ENCODE results near the gene AEBP1.
A peak's percentile ranks its signal among the peaks of the same experiment; 100 is the strongest.

AEBP1 gene

GRCh38 chr7:44087911-44088838 lies 16.0 kb upstream of the AEBP1 start:
- no peak overlapping the region for H3K9ac ChIP-seq
- no peak overlapping the region for H3K4me2 ChIP-seq (ENCODE audit: low read length)
- H3K4me1 ChIP-seq = no peaks in the 10 kb centered on the region
- TF ChIP-seq, protein P1, sequence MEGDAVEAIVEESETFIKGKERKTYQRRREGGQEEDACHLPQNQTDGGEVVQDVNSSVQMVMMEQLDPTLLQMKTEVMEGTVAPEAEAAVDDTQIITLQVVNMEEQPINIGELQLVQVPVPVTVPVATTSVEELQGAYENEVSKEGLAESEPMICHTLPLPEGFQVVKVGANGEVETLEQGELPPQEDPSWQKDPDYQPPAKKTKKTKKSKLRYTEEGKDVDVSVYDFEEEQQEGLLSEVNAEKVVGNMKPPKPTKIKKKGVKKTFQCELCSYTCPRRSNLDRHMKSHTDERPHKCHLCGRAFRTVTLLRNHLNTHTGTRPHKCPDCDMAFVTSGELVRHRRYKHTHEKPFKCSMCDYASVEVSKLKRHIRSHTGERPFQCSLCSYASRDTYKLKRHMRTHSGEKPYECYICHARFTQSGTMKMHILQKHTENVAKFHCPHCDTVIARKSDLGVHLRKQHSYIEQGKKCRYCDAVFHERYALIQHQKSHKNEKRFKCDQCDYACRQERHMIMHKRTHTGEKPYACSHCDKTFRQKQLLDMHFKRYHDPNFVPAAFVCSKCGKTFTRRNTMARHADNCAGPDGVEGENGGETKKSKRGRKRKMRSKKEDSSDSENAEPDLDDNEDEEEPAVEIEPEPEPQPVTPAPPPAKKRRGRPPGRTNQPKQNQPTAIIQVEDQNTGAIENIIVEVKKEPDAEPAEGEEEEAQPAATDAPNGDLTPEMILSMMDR (IDR thresholded peaks at IDR 0.05) = no peak
- no peaks in the 10 kb centered on the region for H3K36me3 ChIP-seq (ENCODE audit: control insufficient read depth, insufficient read depth, low read length)
- peak overlapping the region; percentile 24 for H3K27ac ChIP-seq
- no peaks in the 10 kb centered on the region for H3K27me3 ChIP-seq (ENCODE audit: control insufficient read depth, insufficient read depth, low read length)
- H2AFZ ChIP-seq = no peak overlapping the region
- no peaks in the 10 kb centered on the region for H3K79me2 ChIP-seq
- no peaks in the 10 kb centered on the region for H3K9me3 ChIP-seq (ENCODE audit: control insufficient read depth, low read length)
- H3K4me3 ChIP-seq (ENCODE audit: low read depth, low read length) = no peak overlapping the region

- TF ChIP-seq, protein P1 (IDR thresholded peaks at IDR 0.05) = no peak
- Histone ChIP-seq H3K9ac (no peak overlapping the region), H3K4me1 (no peaks in the 10 kb centered on the region), H2AFZ (no peak overlapping the region), H3K27me3 (ENCODE audit: control insufficient read depth, insufficient read depth, low read length) (no peaks in the 10 kb centered on the region), H3K4me3 (ENCODE audit: low read depth, low read length) (no peak overlapping the region), H3K79me2 (no peaks in the 10 kb centered on the region), H3K27ac (no peak overlapping the region), H3K36me3 (ENCODE audit: control insufficient read depth, insufficient read depth, low read length) (no peaks in the 10 kb centered on the region), H3K4me2 (ENCODE audit: low read length) (no peak overlapping the region), H3K9me3 (ENCODE audit: control insufficient read depth, low read length) (no peaks in the 10 kb centered on the region)
Measured at GRCh38 chr7:44093102-44093641, 11.0 kb upstream of the AEBP1 start.

DNA sequence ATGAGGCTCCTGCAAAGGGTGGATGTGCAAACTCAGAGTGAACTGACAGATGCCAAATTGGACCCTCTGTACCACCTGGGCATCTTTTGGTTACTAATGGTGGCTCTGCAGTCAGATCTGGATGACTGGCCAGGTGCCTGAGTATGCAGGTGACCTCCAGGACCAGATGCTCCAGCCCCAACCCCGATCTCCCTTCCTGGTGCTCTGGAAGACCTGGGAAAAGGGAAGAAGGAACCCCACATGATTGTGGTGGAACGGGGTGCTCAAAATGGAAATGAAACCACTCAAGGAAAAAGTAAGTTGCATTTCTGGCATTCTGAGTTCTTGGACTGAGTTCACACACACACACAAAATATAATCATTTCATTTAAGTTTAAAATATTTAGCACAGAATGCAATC lies 9.8 kb upstream of the AEBP1 start:
- H3K9me3 ChIP-seq (ENCODE audit: control insufficient read depth, low read length) = no peaks in the 10 kb centered on the region
- H3K4me2 ChIP-seq (ENCODE audit: low read length) = no peak overlapping the region
- H3K36me3 ChIP-seq (ENCODE audit: control insufficient read depth, insufficient read depth, low read length) = no peaks in the 10 kb centered on the region
- H3K27me3 ChIP-seq (ENCODE audit: control insufficient read depth, insufficient read depth, low read length) = no peaks in the 10 kb centered on the region
- TF ChIP-seq, protein P1 (IDR thresholded peaks at IDR 0.05) = no peak
- H2AFZ ChIP-seq = no peak overlapping the region
- no peak overlapping the region for H3K9ac ChIP-seq
- H3K4me1 ChIP-seq = no peaks in the 10 kb centered on the region
- H3K79me2 ChIP-seq = no peaks in the 10 kb centered on the region
- no peak overlapping the region for H3K27ac ChIP-seq
- H3K4me3 ChIP-seq (ENCODE audit: low read depth, low read length) = no peak overlapping the region

DNA sequence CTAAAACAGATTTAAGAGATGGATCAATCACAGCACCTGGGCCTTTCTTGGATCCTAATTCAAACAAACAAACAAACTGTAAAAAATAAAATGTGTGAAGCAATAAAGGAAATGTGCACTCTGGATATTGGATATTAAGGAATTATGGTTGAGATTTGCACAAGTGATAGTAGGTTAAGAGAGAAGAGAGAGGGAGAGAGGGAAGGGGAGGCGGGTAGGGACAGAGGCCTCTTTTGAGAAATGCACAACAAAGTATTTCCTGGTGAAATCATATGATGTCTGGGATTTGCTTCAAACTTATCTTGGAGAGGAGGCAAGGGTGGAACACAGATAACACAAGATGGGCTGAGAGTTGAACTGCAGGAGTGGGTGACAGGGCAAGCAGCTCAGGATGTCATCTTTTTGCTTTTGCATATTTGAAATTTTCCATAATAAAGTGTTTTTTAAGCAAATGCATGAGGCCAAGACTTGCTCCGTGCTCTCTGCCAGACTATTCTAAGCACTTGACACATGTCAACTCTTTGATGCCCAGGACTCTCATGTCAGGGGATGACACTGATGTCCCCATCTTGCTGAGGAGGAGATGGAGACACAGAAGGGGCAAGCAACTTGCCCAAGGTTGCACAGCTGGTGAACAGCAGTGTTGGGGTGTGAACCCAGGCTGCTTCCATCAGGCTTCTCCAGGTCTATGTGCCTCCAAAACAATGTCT lies 9.1 kb upstream of the AEBP1 start:
- Histone ChIP-seq H3K4me2 (ENCODE audit: low read length) (no peak overlapping the region), H3K27ac (no peak overlapping the region), H3K27me3 (ENCODE audit: control insufficient read depth, insufficient read depth, low read length) (no peaks in the 10 kb centered on the region)

More for the DNA sequence above, 9.1 kb upstream of the AEBP1 start:
- H3K9me3 ChIP-seq (ENCODE audit: control insufficient read depth, low read length) = no peaks in the 10 kb centered on the region
- no peaks in the 10 kb centered on the region for H3K36me3 ChIP-seq (ENCODE audit: control insufficient read depth, insufficient read depth, low read length)
- H3K9ac ChIP-seq = no peak overlapping the region
- H3K79me2 ChIP-seq = no peaks in the 10 kb centered on the region
- H3K4me3 ChIP-seq (ENCODE audit: low read depth, low read length) = no peak overlapping the region
- H2AFZ ChIP-seq = peak overlapping the region; percentile 39
- H3K4me1 ChIP-seq = no peaks in the 10 kb centered on the region
- TF ChIP-seq, protein P1 (IDR thresholded peaks at IDR 0.05) = no peak

Data from parathyroid adenoma (tissue), 2 donors.